ENCODE measurements around the gene ASCL5. TPM values are rescaled to one million over a fixed set of nuclear protein-coding genes. Genes with fewer than 3 reads are reported as not detected.

Gene ASCL5
- total RNA-seq, 1 donor from 2014 or later: not detected

DNA sequence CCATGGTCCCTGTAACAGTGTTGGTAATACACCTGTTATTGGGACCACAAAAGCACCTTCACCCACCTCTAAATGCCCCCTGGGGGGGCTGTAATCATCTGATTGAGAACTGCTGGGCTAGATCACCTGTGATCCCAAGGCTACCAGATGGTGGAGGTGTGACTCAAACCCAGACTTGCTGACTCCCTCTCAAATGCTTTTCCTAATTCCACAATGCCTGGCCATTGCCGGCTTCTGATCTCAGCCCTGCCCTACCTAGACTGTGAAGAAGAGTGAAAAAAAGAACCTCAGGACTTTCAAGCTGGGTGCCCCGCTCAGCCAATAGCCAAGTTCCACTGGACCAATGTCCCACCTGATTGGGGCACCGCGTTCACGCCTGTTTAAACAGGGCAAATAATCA, 17.7 kb upstream of the ASCL5 start:
- Histone ChIP-seq H3K4me1 (peaks cover 2% of the 10 kb centered on the region), H3K9me3 (no peaks in the 10 kb centered on the region), H3K27ac (no peak overlapping the region), H3K27me3 (no peaks in the 10 kb centered on the region), H3K36me3 (peaks cover 0 to 65% of the 10 kb centered on the region in 2 donors), H3K4me3 (no peak overlapping the region)
- no peak for DNase-seq (ENCODE audit: extremely low spot score in 2 of 2)
- TF ChIP-seq, protein P1, sequence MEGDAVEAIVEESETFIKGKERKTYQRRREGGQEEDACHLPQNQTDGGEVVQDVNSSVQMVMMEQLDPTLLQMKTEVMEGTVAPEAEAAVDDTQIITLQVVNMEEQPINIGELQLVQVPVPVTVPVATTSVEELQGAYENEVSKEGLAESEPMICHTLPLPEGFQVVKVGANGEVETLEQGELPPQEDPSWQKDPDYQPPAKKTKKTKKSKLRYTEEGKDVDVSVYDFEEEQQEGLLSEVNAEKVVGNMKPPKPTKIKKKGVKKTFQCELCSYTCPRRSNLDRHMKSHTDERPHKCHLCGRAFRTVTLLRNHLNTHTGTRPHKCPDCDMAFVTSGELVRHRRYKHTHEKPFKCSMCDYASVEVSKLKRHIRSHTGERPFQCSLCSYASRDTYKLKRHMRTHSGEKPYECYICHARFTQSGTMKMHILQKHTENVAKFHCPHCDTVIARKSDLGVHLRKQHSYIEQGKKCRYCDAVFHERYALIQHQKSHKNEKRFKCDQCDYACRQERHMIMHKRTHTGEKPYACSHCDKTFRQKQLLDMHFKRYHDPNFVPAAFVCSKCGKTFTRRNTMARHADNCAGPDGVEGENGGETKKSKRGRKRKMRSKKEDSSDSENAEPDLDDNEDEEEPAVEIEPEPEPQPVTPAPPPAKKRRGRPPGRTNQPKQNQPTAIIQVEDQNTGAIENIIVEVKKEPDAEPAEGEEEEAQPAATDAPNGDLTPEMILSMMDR (IDR thresholded peaks at IDR 0.05): no peak
- no peak for TF ChIP-seq POLR2AphosphoS5 (IDR thresholded peaks at IDR 0.05; ENCODE audit: insufficient read depth in 1 of 2, low read depth in 1 of 2)
- no peak for TF ChIP-seq POLR2A (IDR thresholded peaks at IDR 0.05)
- intact Hi-C loops (cut with DNase I): no loop called here

DNA sequence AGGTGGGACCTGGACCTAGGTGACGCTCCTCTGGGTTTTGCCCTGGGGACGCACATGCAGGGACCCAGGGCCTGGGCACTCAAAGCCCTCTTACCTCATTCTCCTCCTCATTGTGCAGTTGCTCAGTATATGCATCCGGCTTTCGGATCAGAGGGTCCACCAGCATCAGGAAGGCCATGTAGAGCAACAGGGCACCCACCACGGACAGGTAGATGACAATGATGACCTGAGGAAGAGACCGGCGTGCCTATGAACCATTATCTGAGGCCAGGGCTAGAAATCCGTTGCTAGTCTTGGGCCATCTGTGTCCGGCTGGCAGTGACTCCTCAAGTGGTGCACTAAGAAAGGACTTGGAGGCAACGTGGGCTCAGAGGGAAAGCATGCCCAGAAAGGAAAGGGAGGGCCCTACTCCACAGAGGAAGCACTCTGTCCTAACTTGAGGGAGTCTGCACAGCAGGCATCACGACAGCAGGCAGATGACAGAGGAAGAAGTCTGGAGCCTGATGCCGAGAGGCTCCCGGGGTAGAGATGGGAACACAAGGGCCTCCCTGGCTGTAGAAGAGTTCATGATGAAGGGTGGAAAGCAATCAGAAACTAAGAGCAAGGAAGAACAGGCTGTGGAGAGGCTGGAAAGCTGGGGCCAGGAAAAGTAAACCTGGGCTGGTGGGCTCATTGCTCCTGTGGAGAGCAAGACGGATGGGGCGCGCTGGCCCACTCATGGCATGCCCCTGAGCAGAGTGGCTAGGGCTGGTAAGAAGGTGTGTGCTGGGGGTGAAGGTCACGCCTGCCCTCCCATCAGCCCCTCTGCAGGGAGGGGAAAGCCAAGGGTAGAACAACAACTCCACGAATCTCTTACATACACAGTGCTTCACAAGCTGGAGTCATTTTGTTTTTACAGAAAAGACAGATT, 17.0 kb upstream of the ASCL5 start:
- peaks cover 9% of the 10 kb centered on the region for H3K4me1 ChIP-seq
- DNase-seq (ENCODE audit: extremely low spot score in 2 of 2): no peak
- H3K9me3 ChIP-seq: no peaks in the 10 kb centered on the region
- H3K27ac ChIP-seq: no peak overlapping the region
- H3K4me3 ChIP-seq: no peak overlapping the region
- intact Hi-C loops (cut with DNase I): no loop called here
- peaks cover 0 to 71% of the 10 kb centered on the region in 2 donors for H3K36me3 ChIP-seq
- TF ChIP-seq POLR2AphosphoS5 (IDR thresholded peaks at IDR 0.05; ENCODE audit: insufficient read depth in 1 of 2, low read depth in 1 of 2): no peak
- TF ChIP-seq POLR2A (IDR thresholded peaks at IDR 0.05): no peak
- TF ChIP-seq, protein P1 (IDR thresholded peaks at IDR 0.05): no peak
- no peaks in the 10 kb centered on the region for H3K27me3 ChIP-seq

DNA sequence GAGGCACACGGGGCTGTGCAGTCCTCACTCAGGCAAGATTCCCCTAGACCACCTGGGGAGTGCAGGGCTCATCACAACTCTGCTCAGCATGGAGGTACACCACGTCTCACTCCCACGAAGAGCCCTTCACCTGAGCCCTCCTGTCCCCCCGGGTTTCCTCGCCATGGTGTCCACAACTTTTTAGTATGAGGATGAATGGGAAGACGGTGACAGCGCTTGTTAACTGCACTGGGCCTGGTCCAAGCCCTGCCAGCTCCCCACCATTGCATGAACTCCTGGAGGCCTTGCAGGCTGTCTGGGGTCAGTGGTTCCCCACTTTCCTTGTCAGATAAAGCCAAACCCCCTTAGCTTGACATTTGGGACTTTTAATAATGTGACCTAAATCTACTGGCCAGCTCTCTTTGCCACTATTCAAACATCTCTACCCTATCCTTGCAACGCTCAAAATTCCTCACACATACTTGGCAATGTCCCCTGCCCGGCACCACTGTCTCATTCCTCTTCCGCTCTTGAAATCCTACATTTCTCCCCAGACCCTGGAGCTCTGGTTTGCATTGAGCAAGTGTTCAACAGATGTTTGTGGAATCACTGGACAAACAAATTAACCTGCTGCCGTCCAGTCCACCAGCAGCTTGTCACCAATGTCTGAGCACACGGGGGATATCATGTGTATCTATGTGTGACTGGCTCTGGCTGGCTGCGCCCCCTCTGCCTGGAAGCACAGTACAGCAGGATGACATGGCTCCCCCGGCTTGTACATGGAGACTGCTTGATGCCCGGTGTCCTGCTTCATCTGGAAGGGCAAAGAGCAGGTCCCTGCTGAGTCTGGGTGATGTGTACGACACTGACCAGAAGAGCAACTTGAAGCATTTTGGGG, 16.1 kb upstream of the ASCL5 start:
- H3K27ac ChIP-seq: no peak overlapping the region
- no peaks in the 10 kb centered on the region for H3K9me3 ChIP-seq
- peaks cover 0 to 67% of the 10 kb centered on the region in 2 donors for H3K36me3 ChIP-seq
- H3K4me1 ChIP-seq: peaks cover 18% of the 10 kb centered on the region
- intact Hi-C loops (cut with DNase I): no loop called here
- DNase-seq (ENCODE audit: extremely low spot score in 2 of 2): no peak
- H3K4me3 ChIP-seq: no peak overlapping the region
- no peaks in the 10 kb centered on the region for H3K27me3 ChIP-seq
- no peak for TF ChIP-seq POLR2AphosphoS5 (IDR thresholded peaks at IDR 0.05; ENCODE audit: insufficient read depth in 1 of 2, low read depth in 1 of 2)
- TF ChIP-seq POLR2A (IDR thresholded peaks at IDR 0.05): no peak
- TF ChIP-seq, protein P1 (IDR thresholded peaks at IDR 0.05): no peak

DNA sequence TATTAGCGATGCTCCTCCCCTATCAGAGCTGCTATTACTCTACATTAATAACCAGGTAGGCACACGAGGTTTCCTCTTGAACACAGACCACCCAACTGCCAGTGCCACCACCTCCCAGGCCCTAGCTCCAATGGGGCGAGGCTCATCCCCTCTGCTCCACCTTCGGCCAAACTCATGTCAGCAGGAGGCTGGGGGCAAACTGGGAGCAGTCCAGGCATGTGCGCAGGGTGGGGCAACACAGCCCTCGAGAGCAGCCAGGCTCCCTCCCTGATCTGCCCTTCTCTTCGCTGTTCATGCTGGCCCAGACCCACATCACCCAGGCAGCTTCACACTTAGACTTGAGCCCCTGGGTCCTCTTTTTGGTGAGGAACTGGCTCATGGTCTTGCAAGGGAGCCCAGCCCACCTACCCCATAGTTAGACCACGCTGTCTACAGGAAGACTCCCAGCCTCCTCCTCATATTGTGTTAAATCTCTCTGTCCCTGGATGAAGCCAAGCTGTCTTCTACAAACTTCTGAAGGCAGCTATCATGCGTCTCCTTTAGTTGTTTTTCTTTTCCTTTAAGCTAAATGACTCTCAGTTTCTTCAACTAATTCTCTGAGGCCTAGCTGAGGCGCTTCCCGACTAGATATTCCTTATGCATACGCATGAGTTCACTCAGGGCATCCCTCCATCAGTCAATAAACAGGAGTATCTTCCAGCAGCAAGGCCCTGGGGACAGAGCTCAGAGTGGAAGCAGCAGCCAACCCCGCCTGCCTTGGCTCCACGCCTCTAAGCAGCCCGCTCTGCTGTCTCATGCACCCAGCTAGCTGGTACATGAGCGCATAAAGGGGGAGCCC, 15.2 kb upstream of the ASCL5 start:
- Histone ChIP-seq H3K27ac (no peak overlapping the region), H3K4me1 (peaks cover 25% of the 10 kb centered on the region), H3K36me3 (peaks cover 0 to 67% of the 10 kb centered on the region in 2 donors), H3K4me3 (no peak overlapping the region), H3K9me3 (no peaks in the 10 kb centered on the region), H3K27me3 (no peaks in the 10 kb centered on the region)
- TF ChIP-seq POLR2AphosphoS5 (IDR thresholded peaks at IDR 0.05; ENCODE audit: insufficient read depth in 1 of 2, low read depth in 1 of 2): no peak
- no peak for TF ChIP-seq POLR2A (IDR thresholded peaks at IDR 0.05)
- TF ChIP-seq, protein P1 (IDR thresholded peaks at IDR 0.05): no peak
- intact Hi-C loops (cut with DNase I): no loop called here
- DNase-seq (ENCODE audit: extremely low spot score in 2 of 2): no peak

All from vagina (tissue), 2 donors.